Parathyroid adenoma (tissue), 2 donors: ENCODE results near the gene PPARGC1A.

Experiments
- H2AFZ ChIP-seq: fragments of 300-600 bp; sonication (generic); one replicate; pipeline ENCODE4 v1.7.0; 2017; ENCODE audit warnings: antibody characterized with exemption, mild to moderate bottlenecking
- H3K27ac ChIP-seq: fragments of 300-600 bp; sonication (generic); one replicate; pipeline ENCODE4 v1.7.0; 2017
- H3K27me3 ChIP-seq: fragments of 300-600 bp; sonication (generic); one replicate; pipeline ENCODE4 v1.7.0; 2017; ENCODE audit warnings: low read length; ENCODE audit not compliant: control insufficient read depth, insufficient read depth
- H3K36me3 ChIP-seq: fragments of 300-600 bp; sonication (generic); one replicate; pipeline ENCODE4 v1.7.0; 2017; ENCODE audit warnings: low read length; ENCODE audit not compliant: control insufficient read depth, insufficient read depth
- H3K4me1 ChIP-seq: fragments of 300-600 bp; sonication (generic); one replicate; pipeline ENCODE4 v1.7.0; 2017; ENCODE audit warnings: control low read depth
- H3K4me2 ChIP-seq: fragments of 300-600 bp; sonication (generic); one replicate; pipeline ENCODE4 v1.7.0; 2017; ENCODE audit warnings: low read length
- H3K4me3 ChIP-seq: fragments of 300-600 bp; sonication (generic); one replicate; pipeline ENCODE4 v1.7.0; 2017; ENCODE audit warnings: low read depth, low read length
- H3K79me2 ChIP-seq: fragments of 300-600 bp; sonication (generic); one replicate; pipeline ENCODE4 v1.7.0; 2017; ENCODE audit warnings: control low read depth
- H3K9ac ChIP-seq: fragments of 300-600 bp; sonication (generic); one replicate; pipeline ENCODE4 v1.7.0; 2017; ENCODE audit warnings: mild to moderate bottlenecking
- H3K9me3 ChIP-seq: fragments of 300-600 bp; sonication (generic); one replicate; pipeline ENCODE4 v1.7.0; 2017; ENCODE audit warnings: low read length; ENCODE audit not compliant: control insufficient read depth
- TF ChIP-seq, protein P1 (sequence below): fragments of 300-600 bp; sonication (generic); IDR thresholded peaks from one replicate; pipeline ENCODE4 v1.7.0; 2017; ENCODE audit warnings: antibody characterized with exemption, mild to moderate bottlenecking
- donor health status: primary hyperparathyroidism.

Gene PPARGC1A

DNA sequence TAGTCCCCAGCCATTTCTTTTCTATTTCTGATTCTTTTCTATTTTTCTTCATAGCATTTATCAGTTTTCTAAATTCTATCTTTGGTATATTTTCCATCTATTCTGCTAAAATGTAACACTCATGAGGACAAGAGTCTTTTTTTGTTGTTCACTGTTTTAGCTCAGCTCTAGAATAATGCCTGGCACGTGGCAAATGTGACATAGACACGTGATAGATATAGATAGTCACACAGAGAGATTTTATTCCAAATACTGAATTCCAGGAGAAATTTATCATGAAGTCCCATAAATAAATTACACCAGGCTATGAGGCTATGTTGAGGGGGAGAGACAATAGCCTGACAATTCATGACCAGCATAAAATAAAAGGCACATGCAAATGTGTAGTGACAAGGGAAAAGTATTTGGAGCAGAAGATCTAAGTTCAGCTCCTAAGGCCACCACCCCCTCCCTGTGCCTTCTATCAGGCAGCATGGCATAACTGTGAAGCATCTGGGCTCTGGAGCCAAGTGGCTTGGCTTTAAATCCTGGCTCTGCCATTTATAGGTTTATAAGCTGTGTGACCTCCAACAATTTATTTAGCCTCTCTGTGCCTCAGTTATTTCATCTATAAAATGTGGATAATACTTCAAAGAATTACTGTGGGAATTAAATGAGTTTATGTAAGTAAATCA lies 25.7 kb upstream of the PPARGC1A start:
- H3K4me1 ChIP-seq = peaks cover 8% of the 10 kb centered on the region
- TF ChIP-seq, protein P1, sequence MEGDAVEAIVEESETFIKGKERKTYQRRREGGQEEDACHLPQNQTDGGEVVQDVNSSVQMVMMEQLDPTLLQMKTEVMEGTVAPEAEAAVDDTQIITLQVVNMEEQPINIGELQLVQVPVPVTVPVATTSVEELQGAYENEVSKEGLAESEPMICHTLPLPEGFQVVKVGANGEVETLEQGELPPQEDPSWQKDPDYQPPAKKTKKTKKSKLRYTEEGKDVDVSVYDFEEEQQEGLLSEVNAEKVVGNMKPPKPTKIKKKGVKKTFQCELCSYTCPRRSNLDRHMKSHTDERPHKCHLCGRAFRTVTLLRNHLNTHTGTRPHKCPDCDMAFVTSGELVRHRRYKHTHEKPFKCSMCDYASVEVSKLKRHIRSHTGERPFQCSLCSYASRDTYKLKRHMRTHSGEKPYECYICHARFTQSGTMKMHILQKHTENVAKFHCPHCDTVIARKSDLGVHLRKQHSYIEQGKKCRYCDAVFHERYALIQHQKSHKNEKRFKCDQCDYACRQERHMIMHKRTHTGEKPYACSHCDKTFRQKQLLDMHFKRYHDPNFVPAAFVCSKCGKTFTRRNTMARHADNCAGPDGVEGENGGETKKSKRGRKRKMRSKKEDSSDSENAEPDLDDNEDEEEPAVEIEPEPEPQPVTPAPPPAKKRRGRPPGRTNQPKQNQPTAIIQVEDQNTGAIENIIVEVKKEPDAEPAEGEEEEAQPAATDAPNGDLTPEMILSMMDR = no peak
- H2AFZ ChIP-seq = no peak overlapping the region
- H3K27me3 ChIP-seq = no peaks in the 10 kb centered on the region
- H3K9ac ChIP-seq = no peak overlapping the region
- H3K4me3 ChIP-seq = no peak overlapping the region
- H3K4me2 ChIP-seq = no peak overlapping the region
- H3K79me2 ChIP-seq = no peaks in the 10 kb centered on the region
- no peaks in the 10 kb centered on the region for H3K9me3 ChIP-seq
- H3K36me3 ChIP-seq = no peaks in the 10 kb centered on the region
- H3K27ac ChIP-seq = no peak overlapping the region

DNA sequence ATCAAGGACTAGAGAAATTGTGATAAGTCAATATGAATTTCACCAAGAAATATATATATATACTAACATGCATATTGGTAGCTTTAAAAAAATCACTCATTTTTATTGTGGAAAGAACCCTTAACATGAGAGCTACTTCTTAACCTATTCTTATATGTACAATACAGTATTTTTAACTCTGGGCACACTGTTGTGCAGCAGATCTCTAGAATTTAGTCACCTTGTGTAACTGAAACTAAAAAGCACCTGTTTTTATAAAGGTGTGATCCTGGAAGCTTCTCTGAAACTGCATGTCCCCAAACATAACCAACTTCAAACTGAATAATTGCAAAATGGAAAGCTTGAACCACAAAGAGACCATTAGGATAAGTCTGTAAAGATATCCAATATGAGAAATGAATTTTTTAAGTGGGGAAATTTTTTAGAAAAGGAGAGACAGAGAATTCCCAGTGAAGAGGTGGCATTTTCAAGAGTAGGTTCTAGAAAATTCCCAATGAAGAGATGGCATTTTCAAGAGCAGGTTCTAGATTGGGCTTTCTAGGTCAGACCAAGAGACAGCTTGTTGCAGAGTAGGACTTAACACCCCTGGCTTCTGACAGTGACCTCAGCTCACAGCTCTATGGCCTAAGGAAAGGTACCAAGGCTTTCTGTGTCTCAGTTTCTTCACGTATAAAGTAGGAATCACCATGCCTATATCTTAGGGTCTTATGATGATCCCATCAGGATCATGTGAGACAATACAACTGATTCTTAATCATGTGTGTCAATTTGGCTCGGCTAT lies 22.0 kb upstream of the PPARGC1A start:
- Histone ChIP-seq H3K4me1 (no peaks in the 10 kb centered on the region), H3K9ac (no peak overlapping the region)

DNA sequence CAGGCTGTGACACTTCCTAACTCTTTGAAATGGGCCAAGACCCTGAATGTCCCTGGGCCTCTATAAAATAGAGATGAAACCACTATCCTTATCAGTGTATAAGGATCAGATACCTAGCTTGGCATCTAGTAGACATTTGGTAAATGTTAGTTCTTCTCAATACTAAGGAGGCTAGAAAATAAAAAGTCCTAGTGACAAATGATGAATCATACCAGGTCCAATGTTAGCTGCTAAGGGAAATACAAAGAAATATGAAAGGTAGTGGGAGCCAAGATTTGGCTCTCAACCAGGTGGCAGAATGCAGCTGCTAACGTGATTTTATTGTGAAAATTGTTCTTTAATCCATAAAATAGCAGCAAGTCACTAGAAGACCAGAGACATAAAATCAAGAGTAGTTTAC lies 19.8 kb upstream of the PPARGC1A start:
- Histone ChIP-seq H3K4me1 (no peaks in the 10 kb centered on the region), H2AFZ (no peak overlapping the region), H3K36me3 (no peaks in the 10 kb centered on the region), H3K9ac (no peak overlapping the region), H3K27me3 (no peaks in the 10 kb centered on the region), H3K4me2 (no peak overlapping the region), H3K4me3 (no peak overlapping the region), H3K9me3 (no peaks in the 10 kb centered on the region), H3K79me2 (no peaks in the 10 kb centered on the region), H3K27ac (no peak overlapping the region)
- TF ChIP-seq, protein P1 = no peak

More for the DNA sequence above, 22.0 kb upstream of the PPARGC1A start:
- H3K27ac ChIP-seq = no peak overlapping the region
- H3K4me3 ChIP-seq = no peak overlapping the region
- no peaks in the 10 kb centered on the region for H3K79me2 ChIP-seq
- H3K9me3 ChIP-seq = no peaks in the 10 kb centered on the region
- TF ChIP-seq, protein P1 = no peak
- no peaks in the 10 kb centered on the region for H3K36me3 ChIP-seq
- no peak overlapping the region for H2AFZ ChIP-seq
- no peak overlapping the region for H3K4me2 ChIP-seq
- no peaks in the 10 kb centered on the region for H3K27me3 ChIP-seq

DNA sequence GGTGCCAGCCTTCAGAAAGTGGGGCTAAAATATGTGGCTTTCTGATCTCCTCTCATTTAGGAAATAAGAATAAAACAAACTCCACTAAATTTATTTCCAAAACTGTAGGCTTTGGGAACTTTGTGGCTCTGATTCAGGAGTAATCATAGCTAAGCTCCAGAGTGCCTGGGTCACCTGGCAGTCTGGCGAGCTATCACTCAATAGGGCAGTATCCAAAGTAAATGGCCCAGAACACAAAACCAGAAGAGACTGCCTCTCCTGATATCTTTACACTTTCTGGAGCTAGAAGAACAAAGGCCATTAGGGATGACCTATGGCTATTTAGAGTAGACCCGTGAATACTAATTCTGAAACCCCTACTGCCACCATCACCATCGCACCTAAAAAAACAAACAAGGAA lies 17.0 kb upstream of the PPARGC1A start:
- TF ChIP-seq, protein P1 = no peak
- Histone ChIP-seq H3K27me3 (no peaks in the 10 kb centered on the region), H3K9me3 (no peaks in the 10 kb centered on the region), H3K9ac (no peak overlapping the region), H3K4me3 (no peak overlapping the region), H2AFZ (no peak overlapping the region), H3K4me2 (no peak overlapping the region), H3K4me1 (no peaks in the 10 kb centered on the region), H3K27ac (no peak overlapping the region), H3K36me3 (no peaks in the 10 kb centered on the region), H3K79me2 (no peaks in the 10 kb centered on the region)
